HepG2 (cell line): ENCODE measurements around the gene LRRC27. TPM values are rescaled to one million over a fixed set of nuclear protein-coding genes. Genes with fewer than 3 reads are reported as not detected.
A peak's percentile ranks its signal among the peaks of the same experiment; 100 is the strongest.

Experiments used
- ATAC-seq: fragments of 200-7000 bp; cut with Tn5 transposase; 3 replicates; pipeline ENCODE4 v1.9.1; 2020; ENCODE audit warnings: mild to moderate bottlenecking, moderate library complexity
- BruUV-seq: library from RNA; stranded (reverse); fragments of 400-500 nt; replicated peaks from 2 replicates; lab custom pipeline; 2021; lab: Mats Ljungman, UMichigan
- CTCF ChIA-PET: fragments of 300-600 bp; formaldehyde crosslinking; extraction: SDS; loops from one replicate; lab custom pipeline; 2021; ENCODE audit warnings: low total read pairs, inconsistent platforms, low intra/inter-chr PET ratio; lab: Yijun Ruan, JAX
- POLR2A ChIA-PET: fragments of 350-600 bp; sonication (Branson Sonifier 250); formaldehyde crosslinking; loops from one replicate; lab custom pipeline; 2020; ENCODE audit warnings: antibody characterized with exemption, inconsistent platforms; lab: Yijun Ruan, JAX
- DNase-seq: peaks from one replicate; pipeline ENCODE4 v3.0.0-alpha.2; 2015; ENCODE audit warnings: low spot score
- FAIRE-seq: peaks from 3 replicates; lab custom pipeline; 2011; peaks lifted over from hg19 to GRCh38; lab: Jason Lieb, UNC
- H2AFZ ChIP-seq: one replicate; pipeline ENCODE4 v1.6.1; 2011; ENCODE audit warnings: low read length, inconsistent platforms
- H3K27ac ChIP-seq: fragments of 300-600 bp; 3 replicates; pipeline ENCODE4 v1.8.0; 2011; ENCODE audit warnings: mixed run types, mild to moderate bottlenecking, mixed read lengths, low read length, inconsistent platforms; ENCODE audit not compliant: insufficient read depth; ENCODE audit errors: extremely low read length
- H3K27me3 ChIP-seq, 2 experiments: fragments of 200-600 bp in 1 of 2; 2 replicates in 1 of 2; 3 replicates in 1 of 2; pipeline versions ENCODE4 v1.6.0 to v1.8.0; 2011; ENCODE audit warnings: low read length in 2 of 2, mild to moderate bottlenecking in 2 of 2, moderate library complexity in 2 of 2, inconsistent platforms in 1 of 2; ENCODE audit not compliant: insufficient read depth in 2 of 2, control insufficient read depth in 1 of 2
- H3K36me3 ChIP-seq, 2 experiments: fragments of 200-600 bp in 1 of 2; replicated peaks in 1 of 2; 2 replicates in 1 of 2; 3 replicates in 1 of 2; pipeline versions ENCODE4 v1.5.1 to v1.8.0; 2011; ENCODE audit warnings: low read length in 2 of 2, inconsistent platforms in 1 of 2; ENCODE audit not compliant: insufficient read depth in 2 of 2, control insufficient read depth in 1 of 2
- H3K4me1 ChIP-seq: 2 replicates; pipeline ENCODE4 v1.5.1; 2012; ENCODE audit warnings: low read length, inconsistent platforms; ENCODE audit not compliant: insufficient read depth
- H3K4me2 ChIP-seq: 2 replicates; pipeline ENCODE4 v1.6.0; 2011; ENCODE audit warnings: low read depth, low read length, inconsistent platforms
- H3K4me3 ChIP-seq, 3 experiments: fragments of 200-600 bp in 1 of 3; sonication (generic), shearing (Covaris generic) in 1 of 3; replicated peaks in 1 of 3; 2 replicates each; pipeline ENCODE4 v1.5.1; 2011 to 2016; ENCODE audit warnings: low read length in 3 of 3, inconsistent platforms in 2 of 3, low read depth in 2 of 3, mild to moderate bottlenecking in 2 of 3, control low read depth in 1 of 3, mixed read lengths in 1 of 3; ENCODE audit not compliant: insufficient read depth in 1 of 3
- H3K79me2 ChIP-seq: one replicate; pipeline ENCODE4 v1.6.1; 2011; ENCODE audit warnings: low read length, inconsistent platforms; ENCODE audit not compliant: insufficient read depth
- H3K9ac ChIP-seq: 2 replicates; pipeline ENCODE4 v1.6.0; 2011; ENCODE audit warnings: mild to moderate bottlenecking, low read depth, low read length, inconsistent platforms; ENCODE audit not compliant: insufficient read depth
- H3K9me3 ChIP-seq: 2 replicates; pipeline ENCODE4 v1.5.1; 2012; ENCODE audit warnings: mild to moderate bottlenecking, low read length
- H4K20me1 ChIP-seq: 2 replicates; pipeline ENCODE4 v1.6.0; 2011; ENCODE audit warnings: inconsistent platforms, mild to moderate bottlenecking, low read length, moderate library complexity; ENCODE audit not compliant: insufficient read depth
- ARID2 ChIP-seq: sonication (generic); formaldehyde crosslinking; IDR thresholded peaks from 2 replicates; pipeline ENCODE4 v1.8.1; 2022; ENCODE audit warnings: mild to moderate bottlenecking, missing genetic modification reagents, borderline replicate concordance
- BCL3 ChIP-seq: sonication (generic); formaldehyde crosslinking; IDR thresholded peaks from 2 replicates; pipeline ENCODE4 v1.5.1; 2020; ENCODE audit warnings: mild to moderate bottlenecking, missing genetic modification reagents, moderate library complexity
- EED ChIP-seq: sonication (generic); formaldehyde crosslinking; IDR thresholded peaks from 2 replicates; pipeline ENCODE4 v1.5.0; 2020; ENCODE audit warnings: mild to moderate bottlenecking, missing genetic modification reagents
- JUND ChIP-seq: sonication (generic); formaldehyde crosslinking; IDR thresholded peaks from 2 replicates; pipeline ENCODE4 v1.8.0; 2022; ENCODE audit warnings: mild to moderate bottlenecking, missing genetic modification reagents
- TBP ChIP-seq: sonication (generic); formaldehyde crosslinking; IDR thresholded peaks from 2 replicates; pipeline ENCODE4 v1.5.0; 2020; ENCODE audit warnings: missing genetic modification reagents
- USF2 ChIP-seq, 2 experiments: sonication (generic) in 1 of 2; formaldehyde crosslinking in 1 of 2; IDR thresholded peaks; 2 replicates each; pipeline versions ENCODE4 v1.5.1 to v1.6.1; 2011 to 2020; ENCODE audit warnings: borderline replicate concordance in 1 of 2, low read depth in 1 of 2, low read length in 1 of 2, mild to moderate bottlenecking in 1 of 2, missing genetic modification reagents in 1 of 2, moderate library complexity in 1 of 2
- ZNF256 ChIP-seq: sonication (generic); formaldehyde crosslinking; conservative IDR thresholded peaks from 2 replicates; pipeline ENCODE4 v1.4.0; 2020; ENCODE audit warnings: missing genetic modification reagents
- ZNF296 ChIP-seq: sonication (generic); formaldehyde crosslinking; conservative IDR thresholded peaks from 2 replicates; pipeline ENCODE4 v1.5.0; 2020; ENCODE audit warnings: mild to moderate bottlenecking, missing genetic modification reagents
- ZNF616 ChIP-seq: sonication (generic); formaldehyde crosslinking; IDR thresholded peaks from 2 replicates; pipeline ENCODE4 v1.5.0; 2020; ENCODE audit warnings: low read depth, mild to moderate bottlenecking, missing genetic modification reagents
- ZNF777 ChIP-seq: sonication (generic); formaldehyde crosslinking; IDR thresholded peaks from 2 replicates; pipeline ENCODE4 v1.4.0; 2020; ENCODE audit warnings: missing genetic modification reagents
- ZNF891 ChIP-seq: sonication (generic); formaldehyde crosslinking; IDR thresholded peaks from 2 replicates; pipeline ENCODE4 v1.5.0; 2020; ENCODE audit warnings: mild to moderate bottlenecking, missing genetic modification reagents
- WGBS: methylation state at CpG from one replicate; pipeline ENCODE4 v1.1.6; 2017; ENCODE audit warnings: low lambda C conversion rate; 5-methylcytosine and 5-hydroxymethylcytosine counted together
- in situ Hi-C: cut with HindIII; loops from 2 replicates; pipeline ENCODE4 v1.10.0; 2017; ENCODE audit warnings: low pct_unique_long_range_greater_than_20kb; ENCODE audit not compliant: extremely low pct_ligation_motif_present
- intact Hi-C: fragments of 100-400 bp; cut with micrococcal nuclease; formaldehyde crosslinking; loops from one replicate; pipeline ENCODE4 v1.10.0; 2022; ENCODE audit not compliant: unreplicated experiment
- polyA plus RNA-seq, 8 experiments: library from polyadenylated mRNA; depleted of rRNA in 3 of 8; stranded (reverse) in 7 of 8; unstranded in 1 of 8; fragments of >200 nt; fragmentation: Illumina TruSeq in 4 of 8; extraction: Trizol in 4 of 8; gene quantifications; 2 replicates each; pipeline versions ENCODE4 v1.2.1 to v1.2.3, GENCODE V29; 2011 to 2016; ENCODE audit warnings: low read depth in 4 of 8, missing spikeins in 1 of 8, mixed read lengths in 1 of 8; ENCODE audit not compliant: insufficient read depth in 1 of 8
- total RNA-seq, 5 experiments: library from RNA; depleted of rRNA; stranded (reverse); fragments of >200 nt; fragmentation: Illumina TruSeq; extraction: Trizol; gene quantifications; 2 replicates each; pipeline ENCODE4 v1.2.3, GENCODE V29; 2016; ENCODE audit warnings: low read depth in 1 of 5
- TF ChIP-seq, protein P1 (sequence below): sonication (generic); formaldehyde crosslinking; IDR thresholded peaks from 2 replicates; pipeline ENCODE4 v1.4.0; 2020; ENCODE audit warnings: mild to moderate bottlenecking, missing genetic modification reagents

Gene LRRC27
- total and polyA plus RNA-seq, 2 of the 13 experiments (the other 11 are each of a cell fraction or from before 2014, with no cell fraction given), result 4.2 to 4.6 TPM

DNA sequence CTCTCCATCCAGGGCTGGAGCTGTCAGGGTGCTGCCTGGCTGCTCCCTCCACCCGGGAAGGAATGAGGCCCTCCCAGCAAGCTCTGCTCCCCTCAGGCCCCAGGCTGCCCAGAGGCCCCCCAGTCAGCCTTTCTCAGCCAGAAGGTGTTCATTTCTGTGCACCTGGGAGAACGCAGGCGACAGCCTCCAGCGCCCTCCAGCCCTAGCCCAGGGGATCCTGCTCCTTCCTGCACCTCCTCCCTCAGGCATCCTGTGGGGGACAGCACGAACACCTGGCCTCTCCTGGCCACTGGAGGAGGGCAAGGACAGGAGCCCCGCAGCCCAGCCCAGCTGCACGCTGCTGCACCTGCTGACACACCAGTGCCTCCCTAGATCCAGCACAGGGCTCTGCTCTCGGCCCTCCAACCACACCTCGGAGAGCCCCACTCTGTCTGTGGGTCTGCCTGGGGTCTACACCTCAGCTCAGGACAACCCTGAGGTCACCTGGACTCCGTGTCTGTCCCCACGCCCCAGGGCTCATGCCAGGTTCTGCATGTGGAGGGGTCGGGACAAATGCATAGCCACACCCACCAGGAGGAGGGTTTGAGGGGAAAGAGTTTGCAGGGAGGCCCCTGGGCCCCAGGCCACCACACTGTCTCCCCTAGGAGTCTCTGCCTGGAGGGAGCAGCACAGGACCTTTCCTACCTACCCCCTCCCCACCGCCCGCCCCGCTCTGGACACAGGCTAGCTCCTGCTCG, 57.6 kb downstream of the LRRC27 start:
- Histone ChIP-seq H4K20me1 (no peaks in the 10 kb centered on the region), H3K9ac (no peak overlapping the region; the same call in 1 of the 2 replicates), H3K9me3 (no peaks in the 10 kb centered on the region), H3K4me2 (peak overlapping the region; percentile 68), H2AFZ (no peak overlapping the region), H3K4me1 (peaks cover 56% of the 10 kb centered on the region), H3K4me3 (peak overlapping the region in 1 of 3 experiments; percentile 66; a peak in 1 of 6 replicates), H3K27me3 (peaks cover 6 to 35% of the 10 kb centered on the region in 2 experiments; a peak in 3 of 5 replicates), H3K27ac (no peak overlapping the region), H3K36me3 (no peaks in the 10 kb centered on the region), H3K79me2 (no peaks in the 10 kb centered on the region)
- intact Hi-C loops, result loop anchor here (2.0 kb wide), 1 partner anchor 57 kb away; no protein-coding TSS in a partner anchor
- ATAC-seq, result peak; percentile 50
- CTCF ChIA-PET, result interaction anchor here (2.7 kb wide), 1 partner anchor 63 kb away, joined by 13 read pairs; no protein-coding TSS in a partner anchor
- in situ Hi-C loops, result loop anchor here (5.0 to 10.0 kb wide), 2 partner anchors 63 to 245 kb away; no protein-coding TSS in a partner anchor
- FAIRE-seq, result no peak
- BruUV-seq, result no TSS peak
- no peak for DNase-seq
- POLR2A ChIA-PET, result interaction anchor here (1.3 kb wide), 1 partner anchor 57 kb away, joined by 5 read pairs; no protein-coding TSS in a partner anchor
- WGBS, result 8% methylated on average over 7 of the region's 16 CpGs
- no peak for TF ChIP-seq ZNF256 (CRISPR knock-in tag)
- TF ChIP-seq ZNF616 (CRISPR knock-in tag), result no peak
- TF ChIP-seq, protein P1, sequence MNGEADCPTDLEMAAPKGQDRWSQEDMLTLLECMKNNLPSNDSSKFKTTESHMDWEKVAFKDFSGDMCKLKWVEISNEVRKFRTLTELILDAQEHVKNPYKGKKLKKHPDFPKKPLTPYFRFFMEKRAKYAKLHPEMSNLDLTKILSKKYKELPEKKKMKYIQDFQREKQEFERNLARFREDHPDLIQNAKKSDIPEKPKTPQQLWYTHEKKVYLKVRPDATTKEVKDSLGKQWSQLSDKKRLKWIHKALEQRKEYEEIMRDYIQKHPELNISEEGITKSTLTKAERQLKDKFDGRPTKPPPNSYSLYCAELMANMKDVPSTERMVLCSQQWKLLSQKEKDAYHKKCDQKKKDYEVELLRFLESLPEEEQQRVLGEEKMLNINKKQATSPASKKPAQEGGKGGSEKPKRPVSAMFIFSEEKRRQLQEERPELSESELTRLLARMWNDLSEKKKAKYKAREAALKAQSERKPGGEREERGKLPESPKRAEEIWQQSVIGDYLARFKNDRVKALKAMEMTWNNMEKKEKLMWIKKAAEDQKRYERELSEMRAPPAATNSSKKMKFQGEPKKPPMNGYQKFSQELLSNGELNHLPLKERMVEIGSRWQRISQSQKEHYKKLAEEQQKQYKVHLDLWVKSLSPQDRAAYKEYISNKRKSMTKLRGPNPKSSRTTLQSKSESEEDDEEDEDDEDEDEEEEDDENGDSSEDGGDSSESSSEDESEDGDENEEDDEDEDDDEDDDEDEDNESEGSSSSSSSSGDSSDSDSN, result peak; percentile 34; the same call in 1 of the 2 replicates
- 0 out of 2 replicates have a peak, but pooled peaks have one; percentile 30 for TF ChIP-seq ZNF296 (CRISPR knock-in tag)
- no peak for TF ChIP-seq USF2 (IDR thresholded peaks at IDR 0.05; ENCODE audit: low read depth, low read length)
- TF ChIP-seq USF2 (CRISPR knock-in tag; IDR thresholded peaks at IDR 0.05; ENCODE audit: borderline replicate concordance), result 0 out of 2 replicates have a peak, but pooled peaks have one; percentile 4
- TF ChIP-seq ZNF777 (CRISPR knock-in tag), result peak; percentile 28; the same call in 1 of the 2 replicates
- no peak for TF ChIP-seq JUND (CRISPR knock-in tag)
- no peak for TF ChIP-seq ARID2 (CRISPR knock-in tag)
- no peak for TF ChIP-seq TBP (CRISPR knock-in tag)
- 0 out of 2 replicates have a peak, but pooled peaks have one; percentile 6 for TF ChIP-seq ZNF891 (CRISPR knock-in tag)
- TF ChIP-seq EED (CRISPR knock-in tag), result 0 out of 2 replicates have a peak, but pooled peaks have one; percentile 11
- TF ChIP-seq BCL3 (CRISPR knock-in tag), result 0 out of 2 replicates have a peak, but pooled peaks have one; percentile 24
